CD4-positive, CD25-positive, alpha-beta regulatory T cell (primary cell): Measurements from ENCODE around the gene MEGF11. TPM values are rescaled to one million over a fixed set of nuclear protein-coding genes. Genes with fewer than 3 reads are reported as not detected.

Experiments used
- ATAC-seq, 2 donors: fragments of 150-1000 bp; cut with Tn5 transposase; one replicate each; pipeline ENCODE4 v1.10.0; 2021; ENCODE audit warnings: low read depth in 2 of 2, moderate number of reproducible peaks in 2 of 2, moderate library complexity in 1 of 2
- DNase-seq, 3 donors: peaks; one replicate each; pipeline versions ENCODE4 v3.0.0 to v3.0.0-alpha.2; 2012 to 2022; ENCODE audit warnings: mixed read lengths in 1 of 3
- H3K27ac ChIP-seq: one replicate; pipeline ENCODE4 v1.7.0; 2013; ENCODE audit warnings: mild to moderate bottlenecking, low read length; ENCODE audit not compliant: insufficient read depth, poor library complexity, severe bottlenecking
- H3K27me3 ChIP-seq: one replicate; pipeline ENCODE4 v1.7.0; 2013; ENCODE audit warnings: low read length; ENCODE audit not compliant: control insufficient read depth, insufficient read depth
- H3K36me3 ChIP-seq: one replicate; pipeline ENCODE4 v1.7.0; 2013; ENCODE audit warnings: mild to moderate bottlenecking, low read length, moderate library complexity; ENCODE audit not compliant: control insufficient read depth, insufficient read depth
- H3K4me1 ChIP-seq: 2 replicates; pipeline ENCODE4 v1.7.0; 2013; ENCODE audit warnings: mild to moderate bottlenecking, low read length; ENCODE audit not compliant: insufficient read depth, control insufficient read depth, poor library complexity, severe bottlenecking
- H3K4me3 ChIP-seq: one replicate; pipeline ENCODE4 v1.7.0; 2013; ENCODE audit warnings: low read depth, mild to moderate bottlenecking, low read length, moderate library complexity
- H3K9me3 ChIP-seq, 2 experiments: 1 replicate in 1 of 2; 2 replicates in 1 of 2; pipeline ENCODE4 v1.7.0; 2013; ENCODE audit warnings: low read length in 2 of 2, mild to moderate bottlenecking in 1 of 2, moderate library complexity in 1 of 2; ENCODE audit not compliant: control insufficient read depth in 2 of 2
- H3K27ac Mint-ChIP-seq, 3 donors: one replicate each; pipeline ENCODE4 v1.8.0; 2020 to 2022; ENCODE audit warnings: mild to moderate bottlenecking in 3 of 3, mixed read lengths in 3 of 3, moderate library complexity in 2 of 3
- H3K27me3 Mint-ChIP-seq: one replicate; pipeline ENCODE4 v1.8.0; 2022; ENCODE audit warnings: mild to moderate bottlenecking, mixed read lengths
- H3K36me3 Mint-ChIP-seq: one replicate; pipeline ENCODE4 v1.8.0; 2020; ENCODE audit warnings: mixed read lengths
- H3K4me1 Mint-ChIP-seq, 4 donors: one replicate each; pipeline ENCODE4 v1.8.0; 2020 to 2022; ENCODE audit warnings: mixed read lengths in 4 of 4, mild to moderate bottlenecking in 1 of 4
- H3K4me3 Mint-ChIP-seq, 4 donors: one replicate each; pipeline ENCODE4 v1.8.0; 2020 to 2022; ENCODE audit warnings: mild to moderate bottlenecking in 4 of 4, mixed read lengths in 4 of 4, moderate library complexity in 3 of 4
- H3K9me3 Mint-ChIP-seq, 7 donors: one replicate each; pipeline ENCODE4 v1.8.0; 2020 to 2022; ENCODE audit warnings: mixed read lengths in 7 of 7, mild to moderate bottlenecking in 3 of 7, moderate library complexity in 2 of 7
- polyA plus RNA-seq, 4 donors: library from polyadenylated mRNA; unstranded; fragments of 300-500 nt; fragmentation: Illumina TruSeq; gene quantifications; one replicate each; pipeline ENCODE4 v1.2.3, GENCODE V29; 2021
- total RNA-seq: library from RNA; stranded (reverse); gene quantifications from one replicate; pipeline ENCODE4 v1.2.3, GENCODE V29; 2022

The MEGF11 gene
- total and polyA plus RNA-seq, 5 donors from 2014 or later: 0.02 to 0.29 (median 0.21) TPM; not detected in 2

GRCh38 chr15:66063147-66063546, 190.4 kb downstream of the MEGF11 start:
- Mint-ChIP-seq H3K36me3 (no peaks in the 10 kb centered on the region), H3K9me3 (peaks cover 0 to 4% (median 0%) of the 10 kb centered on the region in 7 donors), H3K27ac (no peak overlapping the region), H3K4me3 (no peak overlapping the region), H3K27me3 (peaks cover 11% of the 10 kb centered on the region), H3K4me1 (no peaks in the 10 kb centered on the region)
- H3K4me3 ChIP-seq: no peak overlapping the region
- H3K9me3 ChIP-seq: no peaks in the 10 kb centered on the region
- no peaks in the 10 kb centered on the region for H3K36me3 ChIP-seq
- ATAC-seq: no peak
- H3K27ac ChIP-seq: no peak overlapping the region
- DNase-seq: no peak
- H3K4me1 ChIP-seq: no peaks in the 10 kb centered on the region
- H3K27me3 ChIP-seq: no peaks in the 10 kb centered on the region

DNA sequence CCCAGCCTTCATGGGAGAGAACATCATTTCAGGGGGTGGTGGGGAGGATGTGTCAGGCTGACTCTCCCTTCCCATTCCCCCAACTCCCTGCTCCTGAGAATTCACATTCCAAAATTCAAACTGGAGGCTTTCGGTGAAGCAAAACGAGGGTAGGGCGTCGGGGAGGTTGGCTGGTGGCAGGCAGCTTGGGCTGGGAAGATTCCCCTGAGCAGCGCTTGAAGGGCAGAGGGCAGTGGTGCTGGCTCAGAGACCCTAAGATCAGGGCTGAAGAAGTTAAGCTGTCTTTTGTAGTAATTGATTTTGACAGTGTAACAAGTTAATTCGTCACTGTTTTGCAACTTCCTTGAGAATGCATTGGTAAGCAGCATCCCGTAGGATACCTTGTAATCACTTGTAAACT, 196.5 kb downstream of the MEGF11 start:
- H3K4me1 Mint-ChIP-seq: no peaks in the 10 kb centered on the region
- H3K27me3 Mint-ChIP-seq: peaks cover 12% of the 10 kb centered on the region
- Histone ChIP-seq H3K36me3 (no peaks in the 10 kb centered on the region), H3K4me1 (no peaks in the 10 kb centered on the region), H3K27me3 (no peaks in the 10 kb centered on the region), H3K9me3 (no peaks in the 10 kb centered on the region), H3K4me3 (no peak overlapping the region), H3K27ac (no peak overlapping the region)
- H3K36me3 Mint-ChIP-seq: no peaks in the 10 kb centered on the region
- ATAC-seq (no peak), DNase-seq (no peak)
- H3K27ac Mint-ChIP-seq: no peak overlapping the region
- no peak overlapping the region for H3K4me3 Mint-ChIP-seq
- H3K9me3 Mint-ChIP-seq: peaks cover 0 to 4% (median 0%) of the 10 kb centered on the region in 7 donors

GRCh38 chr15:66053991-66054390, 199.6 kb downstream of the MEGF11 start:
- Mint-ChIP-seq H3K4me1 (no peaks in the 10 kb centered on the region), H3K27ac (peak overlapping the region in 1 of 3 donors; percentile 85)

DNA sequence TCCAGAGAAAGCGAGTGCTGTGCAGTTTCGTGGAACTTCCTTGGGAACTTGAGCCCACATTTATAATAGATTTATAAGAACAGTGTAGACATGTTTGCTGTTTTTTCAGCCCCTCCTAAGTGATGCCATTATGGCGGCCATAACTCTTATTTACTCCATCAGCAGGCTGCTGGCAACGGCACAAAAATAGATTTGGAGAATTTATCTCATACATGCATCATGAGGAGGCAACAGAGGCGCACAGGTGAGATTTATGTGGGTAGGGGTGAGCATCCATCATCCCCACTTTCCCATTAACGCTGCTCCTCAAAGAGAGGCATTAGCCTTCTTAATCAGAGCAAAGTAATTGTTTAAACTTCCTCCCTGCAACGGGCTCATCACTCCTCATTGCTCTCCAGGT, 201.7 kb downstream of the MEGF11 start:
- Histone ChIP-seq H3K27me3 (no peaks in the 10 kb centered on the region), H3K9me3 (no peaks in the 10 kb centered on the region), H3K4me1 (no peaks in the 10 kb centered on the region), H3K27ac (no peak overlapping the region), H3K36me3 (no peaks in the 10 kb centered on the region), H3K4me3 (no peak overlapping the region)
- Mint-ChIP-seq H3K4me3 (no peak overlapping the region), H3K27me3 (peaks cover 8% of the 10 kb centered on the region), H3K4me1 (no peaks in the 10 kb centered on the region), H3K9me3 (no peaks in the 10 kb centered on the region), H3K36me3 (no peaks in the 10 kb centered on the region), H3K27ac (no peak overlapping the region)
- DNase-seq (no peak), ATAC-seq (no peak)

More at GRCh38 chr15:66053991-66054390, 199.6 kb downstream of the MEGF11 start:
- Histone ChIP-seq H3K36me3 (no peaks in the 10 kb centered on the region), H3K4me1 (no peaks in the 10 kb centered on the region), H3K27ac (no peak overlapping the region), H3K9me3 (no peaks in the 10 kb centered on the region), H3K27me3 (no peaks in the 10 kb centered on the region), H3K4me3 (no peak overlapping the region)
- no peaks in the 10 kb centered on the region for H3K36me3 Mint-ChIP-seq
- H3K9me3 Mint-ChIP-seq: no peaks in the 10 kb centered on the region
- ATAC-seq (no peak), DNase-seq (no peak)
- peaks cover 17% of the 10 kb centered on the region for H3K27me3 Mint-ChIP-seq
- no peak overlapping the region for H3K4me3 Mint-ChIP-seq

DNA sequence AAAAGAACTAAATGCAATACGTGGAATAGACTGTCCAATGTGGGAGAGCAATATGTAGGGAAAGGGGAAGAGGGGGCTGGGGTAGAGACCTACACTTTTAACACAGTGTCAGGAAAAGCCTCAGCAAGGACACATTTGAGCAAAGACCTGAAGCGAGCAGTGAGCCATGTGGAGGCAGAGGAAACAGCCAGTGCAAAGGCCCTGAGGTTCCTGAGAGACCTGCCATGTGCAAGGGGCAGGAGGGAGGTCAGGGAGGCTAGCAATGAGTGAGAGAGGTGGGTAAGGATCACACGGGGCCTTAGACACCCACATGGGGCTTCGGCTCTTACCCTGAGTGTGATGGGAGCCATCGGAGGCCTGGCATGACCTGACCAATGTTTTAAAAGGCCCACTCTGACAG, 203.3 kb downstream of the MEGF11 start:
- no peak for DNase-seq
- Mint-ChIP-seq H3K9me3 (no peaks in the 10 kb centered on the region), H3K36me3 (no peaks in the 10 kb centered on the region), H3K4me3 (no peak overlapping the region), H3K4me1 (no peaks in the 10 kb centered on the region), H3K27ac (no peak overlapping the region), H3K27me3 (peaks cover 5% of the 10 kb centered on the region)
- H3K27me3 ChIP-seq: no peaks in the 10 kb centered on the region
- no peaks in the 10 kb centered on the region for H3K9me3 ChIP-seq
- no peak overlapping the region for H3K27ac ChIP-seq
- H3K4me1 ChIP-seq: no peaks in the 10 kb centered on the region
- no peak for ATAC-seq
- no peaks in the 10 kb centered on the region for H3K36me3 ChIP-seq
- H3K4me3 ChIP-seq: no peak overlapping the region

- H3K36me3 Mint-ChIP-seq: no peaks in the 10 kb centered on the region
- H3K4me3 ChIP-seq: no peak overlapping the region
- no peaks in the 10 kb centered on the region for H3K9me3 ChIP-seq
- H3K4me1 Mint-ChIP-seq: no peaks in the 10 kb centered on the region
- H3K27me3 Mint-ChIP-seq: peaks cover 5% of the 10 kb centered on the region
- H3K36me3 ChIP-seq: no peaks in the 10 kb centered on the region
- no peaks in the 10 kb centered on the region for H3K4me1 ChIP-seq
- H3K9me3 Mint-ChIP-seq: peaks cover 0 to 1% (median 0%) of the 10 kb centered on the region in 7 donors
- no peak overlapping the region for H3K27ac Mint-ChIP-seq
- no peak overlapping the region for H3K4me3 Mint-ChIP-seq
- ATAC-seq: no peak
- H3K27ac ChIP-seq: no peak overlapping the region
- H3K27me3 ChIP-seq: no peaks in the 10 kb centered on the region
- DNase-seq: no peak
Measured at GRCh38 chr15:66049353-66049752, 204.2 kb downstream of the MEGF11 start.

DNA sequence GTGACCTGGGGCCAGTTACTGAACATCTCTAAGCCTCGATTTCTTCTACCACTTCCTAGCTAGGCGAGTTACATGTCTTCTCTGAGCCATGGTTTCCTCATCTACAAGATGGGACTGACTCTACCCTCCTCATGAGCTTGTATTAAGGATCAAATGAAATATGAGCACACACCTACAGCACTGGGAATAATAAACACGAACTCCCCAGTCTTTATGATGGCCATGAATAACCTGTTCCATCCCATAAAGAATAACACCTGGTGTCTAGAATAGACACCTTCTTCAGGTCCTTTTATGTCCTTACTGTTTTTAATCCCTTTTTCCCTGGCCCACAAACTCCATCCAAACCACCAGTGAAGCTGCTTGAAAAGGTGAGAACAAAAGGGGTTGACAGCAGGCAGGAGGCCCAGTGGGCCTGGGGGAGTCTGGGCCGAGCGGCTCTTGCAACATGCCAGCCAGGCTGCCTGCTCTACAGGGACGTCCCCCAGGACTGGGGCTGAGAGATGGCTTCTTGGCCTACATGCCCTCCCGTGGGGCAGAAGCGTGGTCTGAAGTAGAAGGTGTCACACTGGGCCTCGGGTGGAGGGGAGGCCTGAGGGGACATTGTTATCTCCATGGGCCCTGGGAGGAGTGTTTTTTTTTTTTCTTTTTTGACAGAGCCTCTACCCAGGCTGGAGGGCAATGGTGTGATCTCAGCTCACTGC, 206.1 kb downstream of the MEGF11 start:
- Mint-ChIP-seq H3K4me1 (no peaks in the 10 kb centered on the region), H3K9me3 (peaks cover 0 to 1% (median 0%) of the 10 kb centered on the region in 7 donors), H3K27ac (no peak overlapping the region), H3K27me3 (peaks cover 5% of the 10 kb centered on the region), H3K36me3 (no peaks in the 10 kb centered on the region), H3K4me3 (no peak overlapping the region)
- ATAC-seq: no peak
- no peaks in the 10 kb centered on the region for H3K36me3 ChIP-seq
- H3K9me3 ChIP-seq: no peaks in the 10 kb centered on the region
- no peaks in the 10 kb centered on the region for H3K4me1 ChIP-seq
- DNase-seq: no peak
- peaks cover 4% of the 10 kb centered on the region for H3K27me3 ChIP-seq
- no peak overlapping the region for H3K4me3 ChIP-seq
- no peak overlapping the region for H3K27ac ChIP-seq

- ATAC-seq (no peak), DNase-seq (no peak)
- Mint-ChIP-seq H3K4me1 (no peaks in the 10 kb centered on the region), H3K4me3 (no peak overlapping the region), H3K9me3 (peaks cover 0 to 1% (median 0%) of the 10 kb centered on the region in 7 donors), H3K36me3 (no peaks in the 10 kb centered on the region), H3K27ac (no peak overlapping the region), H3K27me3 (peaks cover 7% of the 10 kb centered on the region)
- Histone ChIP-seq H3K27me3 (peaks cover 6% of the 10 kb centered on the region), H3K27ac (no peak overlapping the region), H3K36me3 (no peaks in the 10 kb centered on the region), H3K4me3 (no peak overlapping the region), H3K9me3 (no peaks in the 10 kb centered on the region), H3K4me1 (no peaks in the 10 kb centered on the region)
Measured at GRCh38 chr15:66046751-66047150, 206.8 kb downstream of the MEGF11 start.
